ENCODE data around the gene CEP70.
"Not testable (repeated sequence)": the region's sequence is repeated elsewhere in the genome, so short reads cannot be mapped to it uniquely, and the experiment has no call there.

CEP70 gene

DNA sequence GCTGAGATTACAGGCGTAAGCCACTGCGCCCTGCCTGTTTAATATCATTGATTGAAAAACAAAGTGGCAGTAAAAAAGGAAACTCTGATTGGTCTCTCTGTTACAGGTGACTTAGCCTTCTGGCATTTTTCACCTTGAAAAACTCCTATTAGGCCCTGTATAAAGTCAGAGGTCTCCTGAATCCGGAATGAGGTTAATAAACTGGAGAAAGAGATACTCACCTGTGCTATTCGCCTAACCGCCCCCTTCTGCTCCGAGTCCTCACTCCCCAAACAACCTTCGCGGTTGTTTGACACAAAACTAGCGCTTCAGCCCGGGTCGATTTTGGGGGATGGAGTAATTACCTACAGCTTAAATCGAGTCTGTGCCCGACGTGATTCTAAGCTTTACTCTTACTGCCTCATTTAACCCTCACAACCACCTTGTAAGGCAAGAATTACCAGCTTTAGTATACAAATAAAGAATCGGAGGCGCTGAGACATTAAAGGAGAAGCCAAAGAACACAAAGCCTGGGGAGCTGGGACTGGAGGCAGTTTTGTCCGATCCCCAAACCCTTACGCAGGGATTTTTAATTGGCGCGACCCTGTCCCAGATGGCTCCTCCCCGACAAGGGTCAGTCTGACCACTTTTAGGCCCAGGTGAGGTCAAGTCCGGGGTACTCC lies 441 bp downstream of the CEP70 start:
- TF ChIP-seq POLR2AphosphoS5 (IDR thresholded peaks at IDR 0.05; ENCODE audit: low read depth, low read length) (no peak), SPI1 (IDR thresholded peaks at IDR 0.05; ENCODE audit: low read depth, low read length) (no peak), POU2F2 (IDR thresholded peaks at IDR 0.05; ENCODE audit: low read depth, low read length) (no peak), TAF1 (IDR thresholded peaks at IDR 0.05; ENCODE audit: low read depth, low read length) (no peak), POLR2A (IDR thresholded peaks at IDR 0.05; ENCODE audit: low read depth, low read length) (no peak), PAX5 (IDR thresholded peaks at IDR 0.05; ENCODE audit: insufficient read depth, low read length, severe bottlenecking) (no peak)
- no peak for FAIRE-seq
- no peak for DNase-seq (ENCODE audit: insufficient read length, low spot score)

GRCh38 chr3:138591392-138591791 lies 2.7 kb downstream of the CEP70 start:
- TF ChIP-seq PAX5 (IDR thresholded peaks at IDR 0.05; ENCODE audit: insufficient read depth, low read length, severe bottlenecking) (no peak), POLR2AphosphoS5 (IDR thresholded peaks at IDR 0.05; ENCODE audit: low read depth, low read length) (no peak), TAF1 (IDR thresholded peaks at IDR 0.05; ENCODE audit: low read depth, low read length) (no peak), POU2F2 (IDR thresholded peaks at IDR 0.05; ENCODE audit: low read depth, low read length) (no peak), SPI1 (IDR thresholded peaks at IDR 0.05; ENCODE audit: low read depth, low read length) (no peak), POLR2A (IDR thresholded peaks at IDR 0.05; ENCODE audit: low read depth, low read length) (no peak)
- FAIRE-seq (no peak), DNase-seq (ENCODE audit: insufficient read length, low spot score) (no peak)

DNA sequence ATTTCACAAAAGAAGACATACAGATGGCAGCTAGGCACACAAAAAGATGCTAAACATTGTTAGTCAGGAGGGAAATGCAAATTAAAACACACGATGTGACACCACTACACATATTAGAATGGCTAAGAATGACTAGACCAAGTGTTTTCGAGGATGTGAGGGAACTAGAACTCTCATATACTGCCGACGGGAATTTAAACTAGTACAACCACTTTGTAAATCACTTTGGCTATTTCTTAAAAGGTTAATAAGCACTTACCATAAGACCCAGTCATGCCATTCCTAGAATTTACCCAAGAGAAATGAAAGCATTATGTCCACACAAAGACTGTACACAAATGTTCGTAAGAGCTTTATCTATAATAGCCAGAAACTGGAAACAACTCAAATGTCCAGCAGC lies 5.6 kb downstream of the CEP70 start:
- FAIRE-seq (peak; percentile 43), DNase-seq (ENCODE audit: insufficient read length, low spot score) (no peak)
- no peak for TF ChIP-seq POU2F2 (IDR thresholded peaks at IDR 0.05; ENCODE audit: low read depth, low read length)
- TF ChIP-seq POLR2AphosphoS5 (IDR thresholded peaks at IDR 0.05; ENCODE audit: low read depth, low read length), result no peak
- TF ChIP-seq SPI1 (IDR thresholded peaks at IDR 0.05; ENCODE audit: low read depth, low read length), result no peak
- TF ChIP-seq POLR2A (IDR thresholded peaks at IDR 0.05; ENCODE audit: low read depth, low read length), result no peak
- TF ChIP-seq PAX5 (IDR thresholded peaks at IDR 0.05; ENCODE audit: insufficient read depth, low read length, severe bottlenecking), result no peak
- no peak for TF ChIP-seq TAF1 (IDR thresholded peaks at IDR 0.05; ENCODE audit: low read depth, low read length)

- DNase-seq (ENCODE audit: insufficient read length, low spot score) (no peak), FAIRE-seq (no peak)
- no peak for TF ChIP-seq PAX5 (IDR thresholded peaks at IDR 0.05; ENCODE audit: insufficient read depth, low read length, severe bottlenecking)
- no peak for TF ChIP-seq POLR2A (IDR thresholded peaks at IDR 0.05; ENCODE audit: low read depth, low read length)
- TF ChIP-seq POU2F2 (IDR thresholded peaks at IDR 0.05; ENCODE audit: low read depth, low read length), result no peak
- no peak for TF ChIP-seq POLR2AphosphoS5 (IDR thresholded peaks at IDR 0.05; ENCODE audit: low read depth, low read length)
- no peak for TF ChIP-seq SPI1 (IDR thresholded peaks at IDR 0.05; ENCODE audit: low read depth, low read length)
- no peak for TF ChIP-seq TAF1 (IDR thresholded peaks at IDR 0.05; ENCODE audit: low read depth, low read length)
These were observed 6.7 kb downstream of the CEP70 start for GRCh38 chr3:138587374-138587773.

DNA sequence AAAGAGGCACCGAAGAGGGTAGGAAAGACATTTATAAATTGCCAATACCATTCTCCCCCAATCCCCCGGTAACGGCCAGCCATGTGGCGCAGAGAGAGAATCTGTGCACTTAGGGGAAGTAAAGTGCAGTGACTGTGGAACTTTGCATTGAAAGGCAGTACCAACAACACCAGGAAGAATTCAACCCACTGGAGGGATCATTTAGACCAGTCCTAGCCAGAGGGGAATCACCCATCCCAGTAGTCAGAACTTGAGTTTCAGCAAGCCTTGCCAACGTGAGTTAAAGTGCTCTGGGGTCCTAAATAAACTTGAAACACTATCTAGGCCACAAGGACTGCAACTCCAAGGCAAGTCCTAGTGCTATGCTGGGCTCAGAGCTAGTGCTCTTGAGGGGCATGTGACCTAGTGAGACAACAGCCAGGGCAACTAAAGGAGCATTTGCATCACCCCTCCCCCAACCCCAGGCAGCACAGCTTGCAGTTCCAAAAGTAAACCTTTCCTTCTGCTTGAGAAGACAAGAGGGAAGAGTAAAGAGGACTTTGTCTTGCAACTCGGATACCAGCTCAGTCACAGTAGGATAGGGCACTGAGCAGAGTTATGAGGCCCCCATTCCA lies 15.0 kb downstream of the CEP70 start:
- FAIRE-seq, result peak; percentile 72
- TF ChIP-seq SPI1 (IDR thresholded peaks at IDR 0.05; ENCODE audit: low read depth, low read length) (no peak), TAF1 (IDR thresholded peaks at IDR 0.05; ENCODE audit: low read depth, low read length) (no peak), POU2F2 (IDR thresholded peaks at IDR 0.05; ENCODE audit: low read depth, low read length) (no peak), PAX5 (IDR thresholded peaks at IDR 0.05; ENCODE audit: insufficient read depth, low read length, severe bottlenecking) (no peak), POLR2AphosphoS5 (IDR thresholded peaks at IDR 0.05; ENCODE audit: low read depth, low read length) (no peak), POLR2A (IDR thresholded peaks at IDR 0.05; ENCODE audit: low read depth, low read length) (no peak)
- no peak for DNase-seq (ENCODE audit: insufficient read length, low spot score)

- peak; percentile 66 for FAIRE-seq
- TF ChIP-seq TAF1 (IDR thresholded peaks at IDR 0.05; ENCODE audit: low read depth, low read length), result no peak
- TF ChIP-seq POU2F2 (IDR thresholded peaks at IDR 0.05; ENCODE audit: low read depth, low read length), result no peak
- TF ChIP-seq SPI1 (IDR thresholded peaks at IDR 0.05; ENCODE audit: low read depth, low read length), result peak; percentile 98
- DNase-seq (ENCODE audit: insufficient read length, low spot score), result no peak
These were observed 15.9 kb downstream of the CEP70 start for GRCh38 chr3:138578141-138578540.

DNA sequence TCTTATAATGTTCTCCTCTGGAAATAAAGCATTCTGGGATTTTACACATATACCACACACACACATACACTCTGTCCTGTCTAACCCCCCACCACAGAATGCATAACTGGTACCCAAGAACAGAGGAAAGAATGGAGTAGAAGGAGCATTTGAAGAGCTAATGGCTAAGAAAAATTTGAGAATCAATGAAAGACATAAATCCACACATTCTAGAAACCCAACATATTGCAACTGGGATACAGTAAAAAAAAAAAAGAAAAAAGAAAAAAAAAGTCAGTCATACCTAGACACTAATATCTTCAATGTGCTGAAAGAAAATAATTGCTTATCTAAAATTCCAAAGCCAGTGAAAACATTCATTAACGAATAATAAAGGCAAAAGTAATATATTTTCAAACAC lies 20.9 kb downstream of the CEP70 start:
- FAIRE-seq, result no peak
- DNase-seq (ENCODE audit: insufficient read length, low spot score), result no peak
- TF ChIP-seq POLR2AphosphoS5 (IDR thresholded peaks at IDR 0.05; ENCODE audit: low read depth, low read length) (no peak), PAX5 (IDR thresholded peaks at IDR 0.05; ENCODE audit: insufficient read depth, low read length, severe bottlenecking) (no peak)

GRCh38 chr3:138569624-138570023 lies 24.4 kb downstream of the CEP70 start:
- FAIRE-seq; DNase-seq (ENCODE audit: insufficient read length, low spot score): not testable (repeated sequence)

DNA sequence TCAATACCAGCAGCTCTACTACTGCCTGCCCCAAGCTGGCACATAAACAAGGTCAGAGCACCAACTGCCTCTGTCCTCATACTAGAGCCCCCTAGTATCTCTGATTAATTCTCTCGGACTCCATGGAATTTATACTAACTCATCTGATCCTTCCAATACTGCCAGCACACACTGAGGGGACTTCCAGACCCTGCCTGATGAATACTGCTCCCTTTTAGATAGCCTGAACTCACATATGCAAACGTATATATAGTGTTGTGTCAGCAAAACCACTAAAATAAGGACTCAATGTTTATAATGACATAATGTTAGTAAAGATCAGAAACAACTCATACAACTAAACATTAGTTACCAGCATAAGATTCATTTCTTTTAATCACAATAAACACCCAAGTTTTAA lies 25.0 kb downstream of the CEP70 start:
- FAIRE-seq, result no peak
- DNase-seq (ENCODE audit: insufficient read length, low spot score), result no peak
- TF ChIP-seq POLR2AphosphoS5 (IDR thresholded peaks at IDR 0.05; ENCODE audit: low read depth, low read length) (no peak), TAF1 (IDR thresholded peaks at IDR 0.05; ENCODE audit: low read depth, low read length) (no peak), POU2F2 (IDR thresholded peaks at IDR 0.05; ENCODE audit: low read depth, low read length) (no peak), PAX5 (IDR thresholded peaks at IDR 0.05; ENCODE audit: insufficient read depth, low read length, severe bottlenecking) (no peak), SPI1 (IDR thresholded peaks at IDR 0.05; ENCODE audit: low read depth, low read length) (no peak)

- FAIRE-seq, result no peak
- TF ChIP-seq PAX5 (IDR thresholded peaks at IDR 0.05; ENCODE audit: insufficient read depth, low read length, severe bottlenecking), result no peak
- TF ChIP-seq SPI1 (IDR thresholded peaks at IDR 0.05; ENCODE audit: low read depth, low read length), result no peak
- no peak for TF ChIP-seq POLR2A (IDR thresholded peaks at IDR 0.05; ENCODE audit: low read depth, low read length)
- TF ChIP-seq POU2F2 (IDR thresholded peaks at IDR 0.05; ENCODE audit: low read depth, low read length), result no peak
- no peak for TF ChIP-seq TAF1 (IDR thresholded peaks at IDR 0.05; ENCODE audit: low read depth, low read length)
- TF ChIP-seq POLR2AphosphoS5 (IDR thresholded peaks at IDR 0.05; ENCODE audit: low read depth, low read length), result no peak
- DNase-seq (ENCODE audit: insufficient read length, low spot score), result no peak
These were observed 26.7 kb downstream of the CEP70 start for GRCh38 chr3:138567403-138567802.

DNA sequence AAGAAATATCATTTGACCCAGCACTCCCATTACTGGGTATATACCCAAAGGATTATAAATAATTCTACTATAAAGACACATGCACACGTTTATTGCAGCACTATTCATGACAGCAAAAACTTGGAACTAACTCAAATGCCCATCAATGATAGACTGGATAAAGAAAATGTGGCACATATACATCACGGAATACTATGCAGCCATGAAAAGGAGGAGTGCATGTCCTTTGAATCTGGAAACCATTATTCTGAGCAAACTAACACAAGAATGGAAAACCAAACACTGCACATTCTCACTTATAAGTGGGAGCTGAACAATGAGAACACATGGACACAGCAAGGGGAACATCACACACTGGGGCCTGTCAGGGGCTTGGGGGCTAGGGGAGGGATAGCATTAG lies 27.8 kb downstream of the CEP70 start:
- DNase-seq (ENCODE audit: insufficient read length, low spot score); FAIRE-seq: not testable (repeated sequence)

DNA sequence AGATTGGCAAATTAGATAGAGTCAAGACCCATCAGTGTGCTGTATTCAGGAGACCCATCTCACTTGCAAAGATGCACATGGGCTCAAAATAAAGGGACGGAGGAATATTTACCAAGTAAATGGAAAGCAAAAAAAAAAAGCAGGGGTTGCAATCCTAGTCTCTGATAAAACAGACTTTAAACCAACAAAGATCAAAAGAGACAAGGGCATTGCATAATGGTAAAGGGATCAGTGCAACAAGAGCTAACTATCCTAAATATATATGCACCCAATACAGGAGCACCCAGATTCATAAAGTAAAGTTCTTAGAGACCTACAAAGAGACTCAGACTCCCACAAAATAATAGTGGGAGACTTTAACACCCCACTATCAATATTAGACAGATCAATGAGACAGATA lies 31.2 kb downstream of the CEP70 start:
- FAIRE-seq; DNase-seq (ENCODE audit: insufficient read length, low spot score): not testable (repeated sequence)
